Heart right ventricle (tissue), 16 donors: ENCODE data around the gene AP4S1. TPM values are rescaled to one million over a fixed set of nuclear protein-coding genes. Genes with fewer than 3 reads are reported as not detected.

ENCODE experiments used
- ATAC-seq, 8 donors: fragments of 200-7000 bp; cut with Tn5 transposase; one replicate each; pipeline ENCODE4 v1.9.1; 2020; ENCODE audit warnings: mild to moderate bottlenecking in 8 of 8, moderate library complexity in 8 of 8, moderate number of reproducible peaks in 1 of 8
- DNase-seq, 2 donors: peaks; one replicate each; pipeline ENCODE4 v3.0.0-alpha.2; 2020
- H3K27ac ChIP-seq, 10 donors: fragments of 200-600 bp; sonication (generic) in 2 of 10; one replicate each; pipeline versions ENCODE4 v1.5.0 to v1.8.0; 2020 to 2022; ENCODE audit warnings: mild to moderate bottlenecking in 3 of 10
- H3K27me3 ChIP-seq, 7 donors: fragments of 200-600 bp; one replicate each; pipeline ENCODE4 v1.8.0; 2021 to 2022; ENCODE audit warnings: mild to moderate bottlenecking in 2 of 7
- H3K36me3 ChIP-seq, 9 donors: fragments of 200-600 bp; sonication (generic) in 1 of 9; one replicate each; pipeline versions ENCODE4 v1.5.0 to v1.8.0; 2020 to 2022; ENCODE audit warnings: mild to moderate bottlenecking in 2 of 9
- H3K4me1 ChIP-seq, 9 donors: fragments of 200-600 bp; sonication (generic) in 1 of 9; one replicate each; pipeline versions ENCODE4 v1.5.0 to v1.8.0; 2020 to 2022; ENCODE audit warnings: mild to moderate bottlenecking in 4 of 9
- H3K4me3 ChIP-seq, 10 donors: fragments of 200-600 bp; sonication (generic) in 2 of 10; one replicate each; pipeline versions ENCODE4 v1.5.0 to v1.8.0; 2020 to 2022; ENCODE audit warnings: mild to moderate bottlenecking in 7 of 10, moderate library complexity in 2 of 10
- H3K9me3 ChIP-seq, 11 donors: fragments of 200-600 bp in 10 of 11; sonication (generic) in 2 of 11; one replicate each; pipeline versions ENCODE4 v1.5.0 to v1.8.0; 2013 to 2022; ENCODE audit warnings: mild to moderate bottlenecking in 2 of 11, control low read depth in 1 of 11, moderate library complexity in 1 of 11
- WGBS, 2 donors: extraction: QIAGEN DNeasy Blood & Tissue Kit; methylation state at CpG; one replicate each; pipeline ENCODE4 v1.1.7; 2013; ENCODE audit warnings: inconsistent platforms in 1 of 2; 5-methylcytosine and 5-hydroxymethylcytosine counted together
- intact Hi-C, 10 donors: fragments of 100-400 bp; cut with DNase I; formaldehyde crosslinking; loops; one replicate each; pipeline versions ENCODE4 v1.11.1 to v1.14.2; 2022
- polyA plus RNA-seq, 2 donors: library from polyadenylated mRNA; stranded (reverse); fragments of 200-250 nt; gene quantifications; one replicate each; pipeline ENCODE4 v1.2.3, GENCODE V29; 2013
- total RNA-seq, 10 donors: library from RNA; stranded (reverse); fragmentation: NEBNext Ultra II Directional in 3 of 10; extraction: Animal tissue kit (Norgen Biotek cat#: 25700) in 3 of 10; gene quantifications; one replicate each; pipeline versions ENCODE4 v1.2.1 to v1.2.4, GENCODE V29; 2021 to 2023
- TF ChIP-seq, protein P1 (sequence below), 9 donors: fragments of 200-600 bp; sonication (generic) in 2 of 9; IDR thresholded peaks; one replicate each; pipeline versions ENCODE4 v1.5.0 to v1.8.0; 2021 to 2022; ENCODE audit warnings: antibody characterized with exemption in 9 of 9, mild to moderate bottlenecking in 5 of 9, moderate library complexity in 1 of 9
- donor health status: Arrhythmogenic right ventricular cardiomyopathy.
- donor health status: ischemic (EF 13 %, LVEDD 7.1; RV severe dilation, severe dysfunction).
- donor health status: healthy with polysubstance abuse.
- donor health status: DM: no; HTN: yes; CAD: no.
- donor health status: DM: no; HTN: no; CAD: no.
- donor health status: ischemic (EF 25% LVEDD 6.9; RV normal size, moderate dysfunction).
- donor health status: ischemic (EF 25% LVEDD 5.7; RV mildly dilated, moderate dysfunction).
- donor health status: healthy.
- donor health status: DM: yes; HTN: yes; CAD: no.
- donor health status: Ischemic cardiomyopathy.
- donor health status: ischemic (EF 35%, LVEDD 5.7; RV mildly dilated, moderate dysfunction).
- donor health status: nonischemic (EF 11% LVEDD 7.7; RV severe dilation, severe dysfunction).
- donor health status: DM: yes; HTN: yes; CAD: no.
- donor health status: PGD.
- donor health status: ischemic (EF 29% LVEDD 5.4; RV normal size, mild dysfunction).
- donor health status: nonischemic (EF 23%, LVEDD 6.1; RV moderate dilation, normal function).

Gene AP4S1
- total and polyA plus RNA-seq, 12 donors = 6.2 to 9.4 (median 8.5) TPM

DNA sequence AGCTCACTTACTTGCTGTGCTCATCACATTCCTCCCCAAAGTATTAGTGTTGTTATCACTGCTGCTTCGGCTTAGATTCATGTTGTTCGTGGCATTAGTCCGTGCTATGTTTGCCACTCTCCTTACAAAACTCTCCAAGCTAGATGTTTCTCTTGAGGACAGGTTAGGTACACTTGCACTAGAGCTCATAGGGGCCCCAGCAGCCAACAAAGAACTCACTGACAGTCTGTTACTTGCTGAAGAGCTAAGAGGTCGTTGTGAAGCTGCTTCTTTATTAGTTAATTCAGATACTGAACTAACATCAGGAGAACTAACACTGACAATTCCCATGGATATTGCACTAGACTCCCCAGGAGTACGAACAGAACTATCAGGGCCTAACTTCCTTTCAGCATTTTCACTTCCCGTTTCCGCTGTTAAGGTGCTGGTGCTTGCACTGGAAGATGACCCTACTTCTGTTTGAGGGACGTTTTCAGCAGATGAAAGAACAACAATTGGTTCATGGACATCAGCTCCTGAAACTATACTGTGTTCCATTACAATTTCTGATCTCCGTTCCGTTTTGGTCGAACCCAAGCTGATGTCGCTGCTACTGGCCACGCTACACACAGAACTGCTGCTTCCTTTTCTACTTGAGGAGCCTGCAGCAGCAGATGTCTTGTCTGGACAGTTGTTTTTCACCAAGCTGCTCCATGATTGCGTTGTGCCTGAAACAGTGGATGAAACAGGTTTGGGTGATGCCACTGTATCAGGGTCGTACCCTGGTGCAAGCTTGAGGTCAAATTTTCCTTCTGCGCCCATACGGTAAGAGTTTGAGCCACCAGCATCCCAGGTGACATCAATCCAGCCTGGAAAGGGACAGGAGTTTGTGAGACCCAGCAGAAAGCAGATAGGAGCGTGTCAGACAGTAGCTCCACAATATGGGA is 103.4 kb downstream of the AP4S1 start:
- no peak for ATAC-seq
- no peaks in the 10 kb centered on the region for H3K27me3 ChIP-seq
- H3K27ac ChIP-seq = no peak overlapping the region
- WGBS, 2 donors = 86 to 87% methylated on average over 18 of the region's 18 CpGs
- intact Hi-C loops = loop anchor here in 1 of 10 donors (5.0 kb wide), 1 partner anchor 173 kb away; no protein-coding TSS in a partner anchor
- H3K9me3 ChIP-seq = no peaks in the 10 kb centered on the region
- peaks cover 0 to 10% (median 0%) of the 10 kb centered on the region in 9 donors for H3K4me1 ChIP-seq
- H3K36me3 ChIP-seq = peaks cover 0 to 100% (median 65%) of the 10 kb centered on the region in 9 donors
- no peak overlapping the region for H3K4me3 ChIP-seq
- DNase-seq = no peak
- TF ChIP-seq, protein P1, sequence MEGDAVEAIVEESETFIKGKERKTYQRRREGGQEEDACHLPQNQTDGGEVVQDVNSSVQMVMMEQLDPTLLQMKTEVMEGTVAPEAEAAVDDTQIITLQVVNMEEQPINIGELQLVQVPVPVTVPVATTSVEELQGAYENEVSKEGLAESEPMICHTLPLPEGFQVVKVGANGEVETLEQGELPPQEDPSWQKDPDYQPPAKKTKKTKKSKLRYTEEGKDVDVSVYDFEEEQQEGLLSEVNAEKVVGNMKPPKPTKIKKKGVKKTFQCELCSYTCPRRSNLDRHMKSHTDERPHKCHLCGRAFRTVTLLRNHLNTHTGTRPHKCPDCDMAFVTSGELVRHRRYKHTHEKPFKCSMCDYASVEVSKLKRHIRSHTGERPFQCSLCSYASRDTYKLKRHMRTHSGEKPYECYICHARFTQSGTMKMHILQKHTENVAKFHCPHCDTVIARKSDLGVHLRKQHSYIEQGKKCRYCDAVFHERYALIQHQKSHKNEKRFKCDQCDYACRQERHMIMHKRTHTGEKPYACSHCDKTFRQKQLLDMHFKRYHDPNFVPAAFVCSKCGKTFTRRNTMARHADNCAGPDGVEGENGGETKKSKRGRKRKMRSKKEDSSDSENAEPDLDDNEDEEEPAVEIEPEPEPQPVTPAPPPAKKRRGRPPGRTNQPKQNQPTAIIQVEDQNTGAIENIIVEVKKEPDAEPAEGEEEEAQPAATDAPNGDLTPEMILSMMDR (IDR thresholded peaks at IDR 0.05) = no peak

DNA sequence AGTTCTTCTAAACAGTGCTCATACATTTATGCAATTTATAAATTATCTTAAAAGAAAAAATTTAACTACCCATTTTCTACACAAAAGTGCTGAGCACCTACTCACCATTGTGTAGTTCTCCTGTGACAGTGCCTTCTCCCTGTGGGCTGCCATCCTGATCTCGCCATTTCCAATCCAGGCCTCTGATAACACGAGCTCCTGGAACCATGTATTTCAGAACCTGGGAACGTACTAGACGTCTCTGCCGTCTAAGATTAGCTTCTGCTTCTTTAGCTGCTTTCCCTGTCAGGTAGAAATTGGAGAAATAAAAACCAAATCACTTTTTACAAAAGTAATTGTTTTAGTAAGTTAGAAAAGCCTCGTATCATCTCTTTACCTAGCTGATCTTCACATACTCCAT is 107.7 kb downstream of the AP4S1 start:
- no peak overlapping the region for H3K27ac ChIP-seq
- H3K4me3 ChIP-seq = no peak overlapping the region
- H3K36me3 ChIP-seq = peaks cover 0 to 100% (median 55%) of the 10 kb centered on the region in 9 donors
- H3K27me3 ChIP-seq = no peaks in the 10 kb centered on the region
- peaks cover 0 to 9% (median 0%) of the 10 kb centered on the region in 9 donors for H3K4me1 ChIP-seq
- DNase-seq = no peak
- intact Hi-C loops = loop anchor here in 2 of 10 donors (10.0 kb wide), 1 partner anchor 222 kb away; no protein-coding TSS in a partner anchor
- ATAC-seq = no peak
- WGBS, 2 donors = 69 to 75% methylated on average over 6 of the region's 6 CpGs
- TF ChIP-seq, protein P1 (IDR thresholded peaks at IDR 0.05) = no peak
- no peaks in the 10 kb centered on the region for H3K9me3 ChIP-seq

DNA sequence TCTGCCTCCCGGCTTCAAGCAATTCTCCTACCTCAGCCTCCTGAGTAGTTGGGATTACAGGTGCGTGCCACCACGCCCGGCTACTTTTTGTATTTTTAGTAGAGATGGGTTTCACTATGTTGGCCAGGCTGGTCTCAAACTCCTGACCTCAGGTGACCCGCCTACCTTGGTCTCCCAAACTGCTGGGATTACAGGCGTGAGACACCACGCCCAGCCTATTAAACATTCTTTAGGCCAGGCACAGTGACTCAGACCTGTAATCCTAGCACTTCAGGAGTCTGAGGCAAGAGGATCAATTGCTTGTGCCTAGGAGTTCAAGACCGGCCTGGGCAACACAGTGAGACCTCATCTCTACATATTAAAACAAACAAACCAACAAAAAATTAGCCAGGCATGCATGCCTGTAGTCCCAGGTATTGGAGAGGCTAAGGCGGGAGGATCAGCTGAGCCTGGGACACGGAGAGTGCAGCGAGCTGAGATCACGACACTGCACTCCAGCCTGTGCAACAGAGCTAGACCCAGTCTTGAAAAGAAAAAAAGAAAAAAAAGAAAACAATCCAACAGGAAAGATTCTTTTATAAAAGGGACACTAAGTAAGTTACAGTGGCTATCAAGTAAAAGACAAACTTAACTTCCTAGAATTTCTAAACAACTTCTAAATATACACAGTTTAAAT is 111.9 kb downstream of the AP4S1 start:
- Histone ChIP-seq H3K27me3 (no peaks in the 10 kb centered on the region), H3K4me3 (no peak overlapping the region), H3K36me3 (peaks cover 0 to 100% (median 49%) of the 10 kb centered on the region in 9 donors), H3K9me3 (no peaks in the 10 kb centered on the region), H3K4me1 (no peaks in the 10 kb centered on the region), H3K27ac (no peak overlapping the region)
- intact Hi-C loops = loop anchor here in 2 of 10 donors (10.0 kb wide), 1 partner anchor 217 kb away; no protein-coding TSS in a partner anchor
- DNase-seq = no peak
- ATAC-seq = no peak
- TF ChIP-seq, protein P1 (IDR thresholded peaks at IDR 0.05) = no peak
- WGBS, 2 donors = 98 to 99% methylated on average over 12 of the region's 12 CpGs

DNA sequence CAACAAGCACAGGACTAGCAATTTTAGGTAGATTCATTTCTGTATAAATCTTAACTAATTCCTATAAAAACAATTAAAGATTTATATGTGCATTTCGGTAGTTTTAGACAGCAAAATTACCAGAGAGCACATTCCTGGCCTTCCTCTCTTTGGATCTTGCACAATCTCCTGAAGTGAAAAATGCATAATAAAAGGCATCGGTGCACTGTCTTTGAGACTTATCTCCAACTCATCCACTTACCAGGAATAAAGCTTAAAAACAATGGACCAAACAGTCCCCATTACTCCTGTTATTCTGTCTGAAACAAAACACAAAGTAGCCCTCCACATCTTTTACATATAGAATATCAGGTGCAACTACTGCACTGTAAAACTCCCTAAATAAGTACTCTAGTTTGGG is 112.9 kb downstream of the AP4S1 start:
- DNase-seq (no peak), ATAC-seq (no peak)
- Histone ChIP-seq H3K4me3 (no peak overlapping the region), H3K4me1 (no peaks in the 10 kb centered on the region), H3K27me3 (no peaks in the 10 kb centered on the region), H3K36me3 (peaks cover 0 to 100% (median 45%) of the 10 kb centered on the region in 9 donors), H3K9me3 (no peaks in the 10 kb centered on the region), H3K27ac (no peak overlapping the region)
- intact Hi-C loops = loop anchor here in 2 of 10 donors (10.0 kb wide), 1 partner anchor 216 kb away; no protein-coding TSS in a partner anchor
- TF ChIP-seq, protein P1 (IDR thresholded peaks at IDR 0.05) = no peak
- WGBS, 2 donors = 94 to 99% methylated on average over 2 of the region's 2 CpGs
